GM20431 (cell line): ENCODE data around the gene ATXN7L3B.

ENCODE experiments used
- in situ Hi-C: fragments of 300-500 bp; cut with MseI, MboI; formaldehyde crosslinking; loops from one replicate; pipeline ENCODE4 v1.15.0; 2020; ENCODE audit warnings: low sequenced_read_pairs; ENCODE audit not compliant: unreplicated experiment

Gene ATXN7L3B

GRCh38 chr12:74547249-74547648 is 9.6 kb downstream of the ATXN7L3B start:
- in situ Hi-C loops: no loop called here

- in situ Hi-C loops: no loop called here
Measured at GRCh38 chr12:74551291-74551690, 13.7 kb downstream of the ATXN7L3B start.

- in situ Hi-C loops: no loop called here
Measured at GRCh38 chr12:74552201-74552600, 14.6 kb downstream of the ATXN7L3B start.

- in situ Hi-C loops: no loop called here
Measured at GRCh38 chr12:74559728-74560127, 22.1 kb downstream of the ATXN7L3B start.

GRCh38 chr12:74563927-74564326 is 26.3 kb downstream of the ATXN7L3B start:
- in situ Hi-C loops: no loop called here

- in situ Hi-C loops: no loop called here
Measured at GRCh38 chr12:74578486-74578885, 40.9 kb downstream of the ATXN7L3B start.

GRCh38 chr12:74579446-74579845 is 41.8 kb downstream of the ATXN7L3B start:
- in situ Hi-C loops: no loop called here

GRCh38 chr12:74579981-74580380 is 42.3 kb downstream of the ATXN7L3B start:
- in situ Hi-C loops: no loop called here

- in situ Hi-C loops: no loop called here
Measured at GRCh38 chr12:74581439-74581838, 43.8 kb downstream of the ATXN7L3B start.

GRCh38 chr12:74584483-74585062 is 46.9 kb downstream of the ATXN7L3B start:
- in situ Hi-C loops: no loop called here

GRCh38 chr12:74586251-74586650 is 48.6 kb downstream of the ATXN7L3B start:
- in situ Hi-C loops: no loop called here
